H1 (cell line): ENCODE data around the gene C2CD4D. TPM values are rescaled to one million over a fixed set of nuclear protein-coding genes. Genes with fewer than 3 reads are reported as not detected.

ENCODE experiments used
- CTCF ChIA-PET: fragments of 300-600 bp; sonication (Branson Sonifier 250); formaldehyde crosslinking; loops from one replicate; lab custom pipeline; 2021; ENCODE audit not compliant: partially characterized antibody; lab: Charles Lee
- POLR2A ChIA-PET: fragments of 300-600 bp; sonication (Branson Sonifier 250); formaldehyde crosslinking; loops from one replicate; lab custom pipeline; 2021; ENCODE audit warnings: inconsistent platforms; ENCODE audit not compliant: partially characterized antibody; lab: Charles Lee
- DNase-seq, 2 experiments: peaks; one replicate each; pipeline versions ENCODE4 v3.0.0 to v3.0.0-alpha.2; 2010 to 2022; ENCODE audit warnings: low spot score in 2 of 2, low read depth in 1 of 2, mixed read lengths in 1 of 2
- FAIRE-seq: peaks from 2 replicates; lab custom pipeline; 2011; peaks lifted over from hg19 to GRCh38; lab: Jason Lieb, UNC
- H2AFZ ChIP-seq: 2 replicates; pipeline ENCODE4 v1.8.1; 2012; ENCODE audit warnings: low read length, inconsistent platforms
- H2AK5ac ChIP-seq: 2 replicates; pipeline ENCODE4 v1.6.1; 2013; ENCODE audit warnings: low read depth, low read length
- H2BK120ac ChIP-seq: replicated peaks from 2 replicates; pipeline ENCODE3; 2013; ENCODE audit warnings: low read depth, low read length, inconsistent platforms
- H2BK12ac ChIP-seq: 2 replicates; pipeline ENCODE4 v1.6.1; 2013; ENCODE audit warnings: low read depth, low read length
- H2BK15ac ChIP-seq: 2 replicates; pipeline ENCODE4 v1.6.1; 2013; ENCODE audit warnings: low read length
- H2BK20ac ChIP-seq: 2 replicates; pipeline ENCODE4 v1.6.1; 2013; ENCODE audit warnings: low read length
- H2BK5ac ChIP-seq: 2 replicates; pipeline ENCODE4 v1.6.1; 2013; ENCODE audit warnings: low read depth, low read length
- H3K14ac ChIP-seq: 2 replicates; pipeline ENCODE4 v1.6.1; 2013; ENCODE audit warnings: inconsistent platforms; ENCODE audit not compliant: insufficient read length
- H3K18ac ChIP-seq: 2 replicates; pipeline ENCODE4 v1.6.1; 2013; ENCODE audit warnings: low read length; ENCODE audit errors: extremely low read depth
- H3K23ac ChIP-seq: 2 replicates; pipeline ENCODE4 v1.6.1; 2013; ENCODE audit warnings: inconsistent platforms; ENCODE audit not compliant: insufficient read length
- H3K23me2 ChIP-seq: 2 replicates; pipeline ENCODE4 v1.6.1; 2013; ENCODE audit warnings: low read depth, low read length
- H3K27ac ChIP-seq: 2 replicates; pipeline ENCODE4 v1.6.1; 2011; ENCODE audit warnings: low read depth, low read length, inconsistent platforms
- H3K27me3 ChIP-seq, 4 experiments: replicated peaks in 1 of 4; 1 replicate in 1 of 4; 2 replicates in 3 of 4; pipeline versions ENCODE4 v1.6.1 to v1.8.1; 2011 to 2013; ENCODE audit warnings: low read length in 3 of 4, mild to moderate bottlenecking in 3 of 4, inconsistent platforms in 2 of 4, mixed read lengths in 2 of 4, moderate library complexity in 1 of 4; ENCODE audit not compliant: control insufficient read depth in 3 of 4, insufficient read depth in 3 of 4; ENCODE audit errors: extremely low read depth in 1 of 4
- H3K36me3 ChIP-seq, 4 experiments: 2 replicates each; pipeline versions ENCODE4 v1.6.1 to v1.8.1; 2011 to 2013; ENCODE audit warnings: mild to moderate bottlenecking in 4 of 4, low read length in 3 of 4, moderate library complexity in 2 of 4, control low read depth in 1 of 4, inconsistent platforms in 1 of 4; ENCODE audit not compliant: insufficient read depth in 4 of 4, control insufficient read depth in 2 of 4
- H3K4ac ChIP-seq: replicated peaks from 2 replicates; pipeline ENCODE3; 2013; ENCODE audit warnings: low read length, low read depth, mixed read lengths, inconsistent platforms; ENCODE audit not compliant: insufficient read length
- H3K4me1 ChIP-seq, 4 experiments: replicated peaks in 1 of 4; 1 replicate in 1 of 4; 2 replicates in 3 of 4; pipeline versions ENCODE4 v1.6.1 to v1.8.1; 2011 to 2013; ENCODE audit warnings: low read length in 3 of 4, inconsistent platforms in 2 of 4, mixed read lengths in 1 of 4; ENCODE audit not compliant: insufficient read depth in 4 of 4, control insufficient read depth in 3 of 4
- H3K4me2 ChIP-seq, 2 experiments: 2 replicates each; pipeline versions ENCODE4 v1.6.1 to v1.8.1; 2011 to 2013; ENCODE audit warnings: low read depth in 2 of 2, low read length in 2 of 2, control low read depth in 1 of 2, inconsistent platforms in 1 of 2, mild to moderate bottlenecking in 1 of 2; ENCODE audit not compliant: insufficient read depth in 1 of 2
- H3K4me3 ChIP-seq, 4 experiments: fragments of 200-600, 300-600 bp in 1 of 4; sonication (generic), shearing (Covaris generic), sonication (Bioruptor Twin) in 1 of 4; 2 replicates each; pipeline versions ENCODE4 v1.5.1 to v1.8.1; 2011 to 2016; ENCODE audit warnings: low read length in 4 of 4, low read depth in 3 of 4, control low read depth in 2 of 4, inconsistent platforms in 2 of 4, mild to moderate bottlenecking in 2 of 4, mixed read lengths in 1 of 4, moderate library complexity in 1 of 4; ENCODE audit not compliant: insufficient read depth in 2 of 4; ENCODE audit errors: extremely low read depth in 1 of 4
- H3K56ac ChIP-seq: replicated peaks from 2 replicates; pipeline ENCODE3; 2013; ENCODE audit warnings: low read depth, mild to moderate bottlenecking, mixed read lengths, low read length, inconsistent platforms; ENCODE audit not compliant: insufficient read length
- H3K79me1 ChIP-seq: 2 replicates; pipeline ENCODE4 v1.6.1; 2013; ENCODE audit warnings: low read depth, low read length, control low read depth
- H3K79me2 ChIP-seq, 2 experiments: 2 replicates each; pipeline versions ENCODE4 v1.6.1 to v1.8.1; 2012 to 2013; ENCODE audit warnings: low read length in 2 of 2, mild to moderate bottlenecking in 2 of 2, inconsistent platforms in 1 of 2; ENCODE audit not compliant: insufficient read depth in 2 of 2, control insufficient read depth in 1 of 2
- H3K9ac ChIP-seq, 4 experiments: replicated peaks in 1 of 4; 1 replicate in 1 of 4; 2 replicates in 3 of 4; pipeline versions ENCODE4 v1.6.1 to v1.8.1; 2011 to 2013; ENCODE audit warnings: low read depth in 3 of 4, low read length in 3 of 4, control low read depth in 2 of 4, mild to moderate bottlenecking in 2 of 4, moderate library complexity in 2 of 4, inconsistent platforms in 1 of 4; ENCODE audit errors: extremely low read depth in 1 of 4
- H3K9me3 ChIP-seq, 2 experiments: 2 replicates each; pipeline versions ENCODE4 v1.6.1 to v1.8.1; 2012 to 2013; ENCODE audit warnings: mild to moderate bottlenecking in 2 of 2, moderate library complexity in 2 of 2, control low read depth in 1 of 2, inconsistent platforms in 1 of 2, low read depth in 1 of 2, low read length in 1 of 2, mixed read lengths in 1 of 2; ENCODE audit not compliant: insufficient read depth in 2 of 2
- H4K20me1 ChIP-seq, 2 experiments: replicated peaks in 1 of 2; 2 replicates each; pipeline versions ENCODE3 to v1.8.1; 2011 to 2013; ENCODE audit warnings: inconsistent platforms in 2 of 2, low read length in 2 of 2, mild to moderate bottlenecking in 1 of 2; ENCODE audit not compliant: insufficient read depth in 2 of 2, control insufficient read depth in 1 of 2
- H4K5ac ChIP-seq: 2 replicates; pipeline ENCODE4 v1.6.1; 2013; ENCODE audit warnings: low read length, low read depth, mixed read lengths, inconsistent platforms; ENCODE audit not compliant: insufficient read length
- H4K8ac ChIP-seq: 2 replicates; pipeline ENCODE4 v1.8.0; 2013; ENCODE audit warnings: mild to moderate bottlenecking, moderate library complexity, low read length, inconsistent platforms; ENCODE audit not compliant: insufficient read depth; ENCODE audit errors: extremely low read depth
- H4K91ac ChIP-seq: replicated peaks from 2 replicates; pipeline ENCODE3; 2013; ENCODE audit warnings: low read length, mixed read lengths, inconsistent platforms; ENCODE audit not compliant: insufficient read length
- ATF2 ChIP-seq: IDR thresholded peaks from 2 replicates; pipeline ENCODE4 v1.6.1; 2012; ENCODE audit warnings: low read length, inconsistent platforms
- GTF2F1 ChIP-seq: IDR thresholded peaks from 2 replicates; pipeline ENCODE4 v1.6.1; 2012; ENCODE audit warnings: low read depth, low read length, improper control_type of control experiment, borderline replicate concordance
- NRF1 ChIP-seq: IDR thresholded peaks from 2 replicates; pipeline ENCODE4 v1.6.1; 2011; ENCODE audit warnings: mild to moderate bottlenecking, low read depth, low read length, improper control_type of control experiment
- SP2 ChIP-seq: IDR thresholded peaks from 2 replicates; pipeline ENCODE4 v1.6.1; 2012; ENCODE audit warnings: mild to moderate bottlenecking, low read length, inconsistent platforms
- WGBS, 2 experiments: shearing (Covaris generic) in 1 of 2; methylation state at CpG; one replicate each; pipeline versions ENCODE4 v1.1.6 to v1.1.7; 2013 to 2015; ENCODE audit warnings: low lambda C conversion rate in 2 of 2, mixed read lengths in 2 of 2, inconsistent platforms in 1 of 2, low coverage in 1 of 2, missing lambda C conversion rate in 1 of 2; ENCODE audit not compliant: insufficient replicate concordance in 2 of 2, insufficient coverage in 1 of 2, insufficient read length in 1 of 2; ENCODE audit errors: extremely low coverage in 1 of 2, missing lambda C conversion rate in 1 of 2; 5-methylcytosine and 5-hydroxymethylcytosine counted together
- polyA plus RNA-seq, 7 experiments: library from polyadenylated mRNA; depleted of rRNA in 3 of 7; stranded (reverse) in 5 of 7; unstranded in 2 of 7; fragments of >200 nt in 5 of 7; fragments of 200-250 nt in 2 of 7; gene quantifications; 1 replicate in 5 of 7; 2 replicates in 1 of 7; 4 replicates in 1 of 7; pipeline versions ENCODE4 v1.2.1 to v1.2.3, GENCODE V29; 2011 to 2013; ENCODE audit warnings: missing spikeins in 2 of 7, mixed read lengths in 2 of 7
- total RNA-seq: library from RNA; stranded (reverse); fragmentation: NEBNext Ultra II Directional; extraction: Animal tissue kit (Norgen Biotek cat#: 25700); gene quantifications from 2 replicates; pipeline ENCODE4 v1.2.1, GENCODE V29; 2021

The C2CD4D gene
- total and polyA plus RNA-seq, 2 of the 8 experiments (the other 6 are each of a cell fraction or from before 2014, with no cell fraction given), result 0.41 to 0.71 TPM

GRCh38 chr1:151829352-151830046 is 10.1 kb downstream of the C2CD4D start:
- Histone ChIP-seq H3K9ac (peak overlapping the region in 1 of 4 experiments; percentile 16; a peak in 1 of 7 replicates), H2BK15ac (peak overlapping the region; percentile 88; the same call in 1 of the 2 replicates), H3K4me1 (peaks cover 14 to 40% (median 29%) of the 10 kb centered on the region in 4 experiments), H3K9me3 (no peaks in the 10 kb centered on the region), H3K18ac (peak overlapping the region; percentile 64), H4K91ac (no peak overlapping the region), H2BK5ac (peak overlapping the region; percentile 80; the same call in 1 of the 2 replicates), H2AFZ (no peak overlapping the region), H2AK5ac (peak overlapping the region; percentile 56; the same call in 1 of the 2 replicates), H3K4me3 (peak overlapping the region in 3 of 4 experiments; percentile 11 to 33 (median 14); a peak in 5 of 8 replicates), H3K23me2 (peaks cover 5% of the 10 kb centered on the region; the same call in 1 of the 2 replicates), H3K23ac (no peak overlapping the region), H2BK20ac (peak overlapping the region; percentile 97; the same call in 1 of the 2 replicates), H3K79me1 (no peaks in the 10 kb centered on the region), H3K36me3 (no peaks in the 10 kb centered on the region), H3K4ac (no peak overlapping the region), H3K56ac (no peak overlapping the region), H4K20me1 (no peaks in the 10 kb centered on the region), H3K27ac (no peak overlapping the region), H2BK12ac (peak overlapping the region; percentile 98; the same call in 1 of the 2 replicates), H2BK120ac (no peak overlapping the region), H3K79me2 (no peaks in the 10 kb centered on the region), H4K8ac (no peak overlapping the region; the same call in 1 of the 2 replicates), H3K14ac (no peak overlapping the region), H3K27me3 (no peaks in the 10 kb centered on the region; a peak in 1 of 7 replicates), H3K4me2 (peak overlapping the region; percentile 59 to 64), H4K5ac (no peak overlapping the region)
- POLR2A ChIA-PET, result interaction anchor here (0.7 to 1.3 kb wide), 3 partner anchors 10 to 22 kb away, joined by 3 to 9 read pairs (median 4); partner anchors contain the start of gene C2CD4D
- CTCF ChIA-PET, result interaction anchor here (0.6 to 1.4 kb wide), 6 partner anchors 12 to 95 kb away, joined by 3 to 7 read pairs (median 4); no protein-coding TSS in a partner anchor
- DNase-seq (no peak), FAIRE-seq (no peak)
- 41% methylated on average over 4 of the region's 4 CpGs; no CpG with 5 or more reads in 1 of the 2 experiments for WGBS, 2 experiments
- no peak for TF ChIP-seq NRF1
- TF ChIP-seq GTF2F1, result no peak
- no peak for TF ChIP-seq SP2
- TF ChIP-seq ATF2, result no peak
